Measurements from ENCODE around the gene TREX2. TPM values are rescaled to one million over a fixed set of nuclear protein-coding genes. Genes with fewer than 3 reads are reported as not detected.

Gene TREX2
- total and polyA plus RNA-seq, 10 of the 15 experiments (the other 5 are each of a cell fraction or from before 2014, with no cell fraction given) = 0.09 to 0.97 (median 0.60) TPM; not detected in 3

DNA sequence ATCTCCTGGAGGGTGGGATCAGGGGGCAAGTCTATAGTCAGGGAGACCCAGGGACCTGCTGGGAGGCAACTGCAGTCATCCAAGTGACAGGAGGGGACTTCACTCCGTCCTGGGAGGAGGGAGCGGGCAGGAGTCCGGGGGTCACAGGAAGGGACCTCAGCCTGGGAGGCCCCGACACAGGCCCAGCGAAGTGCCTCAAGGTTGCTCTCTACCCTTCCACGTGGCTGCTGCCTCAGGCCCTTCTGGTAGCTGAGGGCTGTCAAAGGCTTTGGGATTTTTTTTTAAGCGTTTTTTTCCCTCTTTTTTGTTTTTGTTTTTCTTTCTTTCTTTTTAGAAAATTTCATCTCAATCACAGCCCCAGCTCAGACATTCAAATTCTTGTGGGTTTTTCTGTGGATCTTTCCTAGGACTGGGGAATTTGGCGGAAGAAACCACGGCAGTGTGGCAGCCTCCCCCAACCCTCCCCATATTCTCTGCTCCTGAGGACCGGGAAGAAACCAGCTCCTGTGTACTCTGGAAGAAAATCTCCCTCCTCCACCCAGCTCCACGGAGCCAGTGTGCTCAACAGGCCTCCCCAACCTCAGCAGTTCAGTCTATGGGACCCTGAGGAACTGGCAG is 25.9 kb upstream of the TREX2 start:
- Histone ChIP-seq H3K79me2 (ENCODE audit: control insufficient read depth, insufficient read depth, low read length) (peaks cover 6% of the 10 kb centered on the region), H3K36me3 (ENCODE audit: control insufficient read depth in 2 of 2, insufficient read depth in 2 of 2, low read length in 1 of 2) (no peaks in the 10 kb centered on the region; a peak in 2 of 4 replicates), H2AFZ (ENCODE audit: control insufficient read depth, low read depth, low read length) (no peak overlapping the region), H4K20me1 (ENCODE audit: control insufficient read depth, insufficient read depth) (no peaks in the 10 kb centered on the region), H3K9ac (ENCODE audit: control insufficient read depth, insufficient read depth, low read length) (no peak overlapping the region), H3K27ac (ENCODE audit: control insufficient read depth, insufficient read depth) (no peak overlapping the region), H3K9me3 (replicated peaks; ENCODE audit: control insufficient read depth, insufficient read depth, low read length) (no peaks in the 10 kb centered on the region), H3K27me3 (replicated peaks in 1 of 2; ENCODE audit: control insufficient read depth in 2 of 2, insufficient read depth in 2 of 2, low read length in 1 of 2) (no peaks in the 10 kb centered on the region; a peak in 1 of 4 replicates), H3K4me3 (no peak overlapping the region), H3K4me1 (ENCODE audit: control insufficient read depth, insufficient read depth, low read length) (no peaks in the 10 kb centered on the region), H3K4me2 (ENCODE audit: control insufficient read depth, insufficient read depth) (no peak overlapping the region)
- intact Hi-C loops (cut with micrococcal nuclease; ENCODE audit: unreplicated experiment) (loop anchor here (2.0 kb wide), 1 partner anchor 35 kb away; no protein-coding TSS in a partner anchor), in situ Hi-C loops (cut with MboI) (no loop called here)
- ATAC-seq = no peak
- ChIA-PET POLR2A (no interaction called here), RAD21 (ENCODE audit: unreplicated experiment) (no interaction called here), CTCF (interaction anchor here (1.4 to 2.3 kb wide), 3 partner anchors 10 to 530 kb away, joined by 4 to 7 read pairs (median 5); no protein-coding TSS in a partner anchor), SMC1A (ENCODE audit: uncharacterized antibody, unreplicated experiment) (interaction anchor here (1.3 kb wide), 1 partner anchor 67 kb away, joined by 3 read pairs; no protein-coding TSS in a partner anchor)
- BruUV-seq (replicated peaks) = no TSS peak
- no peak for FAIRE-seq
- 61% methylated on average over 11 of the region's 11 CpGs for WGBS (ENCODE audit: insufficient coverage, insufficient replicate concordance, low lambda C conversion rate, missing lambda C conversion rate)
- DNase-seq (ENCODE audit: low read depth, low spot score) = no peak
- TF ChIP-seq SP1 (IDR thresholded peaks at IDR 0.05; ENCODE audit: low read depth, low read length) (no peak), HDAC2 (IDR thresholded peaks at IDR 0.05) (no peak), SMARCA5 (IDR thresholded peaks at IDR 0.05) (no peak), SIX5 (IDR thresholded peaks at IDR 0.05; ENCODE audit: low read depth, low read length, severe bottlenecking) (no peak), FOXM1 (IDR thresholded peaks at IDR 0.05; ENCODE audit: low read depth, low read length) (no peak), ZNF274 (IDR thresholded peaks at IDR 0.05; ENCODE audit: insufficient read depth, insufficient read length) (no peak), BCL11A (IDR thresholded peaks at IDR 0.05; ENCODE audit: low read depth, low read length) (no peak), SREBF2 (IDR thresholded peaks at IDR 0.05; ENCODE audit: low read length) (no peak)
- TF ChIP-seq, protein P1, sequence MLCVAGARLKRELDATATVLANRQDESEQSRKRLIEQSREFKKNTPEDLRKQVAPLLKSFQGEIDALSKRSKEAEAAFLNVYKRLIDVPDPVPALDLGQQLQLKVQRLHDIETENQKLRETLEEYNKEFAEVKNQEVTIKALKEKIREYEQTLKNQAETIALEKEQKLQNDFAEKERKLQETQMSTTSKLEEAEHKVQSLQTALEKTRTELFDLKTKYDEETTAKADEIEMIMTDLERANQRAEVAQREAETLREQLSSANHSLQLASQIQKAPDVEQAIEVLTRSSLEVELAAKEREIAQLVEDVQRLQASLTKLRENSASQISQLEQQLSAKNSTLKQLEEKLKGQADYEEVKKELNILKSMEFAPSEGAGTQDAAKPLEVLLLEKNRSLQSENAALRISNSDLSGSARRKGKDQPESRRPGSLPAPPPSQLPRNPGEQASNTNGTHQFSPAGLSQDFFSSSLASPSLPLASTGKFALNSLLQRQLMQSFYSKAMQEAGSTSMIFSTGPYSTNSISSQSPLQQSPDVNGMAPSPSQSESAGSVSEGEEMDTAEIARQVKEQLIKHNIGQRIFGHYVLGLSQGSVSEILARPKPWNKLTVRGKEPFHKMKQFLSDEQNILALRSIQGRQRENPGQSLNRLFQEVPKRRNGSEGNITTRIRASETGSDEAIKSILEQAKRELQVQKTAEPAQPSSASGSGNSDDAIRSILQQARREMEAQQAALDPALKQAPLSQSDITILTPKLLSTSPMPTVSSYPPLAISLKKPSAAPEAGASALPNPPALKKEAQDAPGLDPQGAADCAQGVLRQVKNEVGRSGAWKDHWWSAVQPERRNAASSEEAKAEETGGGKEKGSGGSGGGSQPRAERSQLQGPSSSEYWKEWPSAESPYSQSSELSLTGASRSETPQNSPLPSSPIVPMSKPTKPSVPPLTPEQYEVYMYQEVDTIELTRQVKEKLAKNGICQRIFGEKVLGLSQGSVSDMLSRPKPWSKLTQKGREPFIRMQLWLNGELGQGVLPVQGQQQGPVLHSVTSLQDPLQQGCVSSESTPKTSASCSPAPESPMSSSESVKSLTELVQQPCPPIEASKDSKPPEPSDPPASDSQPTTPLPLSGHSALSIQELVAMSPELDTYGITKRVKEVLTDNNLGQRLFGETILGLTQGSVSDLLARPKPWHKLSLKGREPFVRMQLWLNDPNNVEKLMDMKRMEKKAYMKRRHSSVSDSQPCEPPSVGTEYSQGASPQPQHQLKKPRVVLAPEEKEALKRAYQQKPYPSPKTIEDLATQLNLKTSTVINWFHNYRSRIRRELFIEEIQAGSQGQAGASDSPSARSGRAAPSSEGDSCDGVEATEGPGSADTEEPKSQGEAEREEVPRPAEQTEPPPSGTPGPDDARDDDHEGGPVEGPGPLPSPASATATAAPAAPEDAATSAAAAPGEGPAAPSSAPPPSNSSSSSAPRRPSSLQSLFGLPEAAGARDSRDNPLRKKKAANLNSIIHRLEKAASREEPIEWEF (IDR thresholded peaks at IDR 0.05; ENCODE audit: insufficient replicate concordance, low read depth, low read length) = no peak
- TF ChIP-seq, protein P2, sequence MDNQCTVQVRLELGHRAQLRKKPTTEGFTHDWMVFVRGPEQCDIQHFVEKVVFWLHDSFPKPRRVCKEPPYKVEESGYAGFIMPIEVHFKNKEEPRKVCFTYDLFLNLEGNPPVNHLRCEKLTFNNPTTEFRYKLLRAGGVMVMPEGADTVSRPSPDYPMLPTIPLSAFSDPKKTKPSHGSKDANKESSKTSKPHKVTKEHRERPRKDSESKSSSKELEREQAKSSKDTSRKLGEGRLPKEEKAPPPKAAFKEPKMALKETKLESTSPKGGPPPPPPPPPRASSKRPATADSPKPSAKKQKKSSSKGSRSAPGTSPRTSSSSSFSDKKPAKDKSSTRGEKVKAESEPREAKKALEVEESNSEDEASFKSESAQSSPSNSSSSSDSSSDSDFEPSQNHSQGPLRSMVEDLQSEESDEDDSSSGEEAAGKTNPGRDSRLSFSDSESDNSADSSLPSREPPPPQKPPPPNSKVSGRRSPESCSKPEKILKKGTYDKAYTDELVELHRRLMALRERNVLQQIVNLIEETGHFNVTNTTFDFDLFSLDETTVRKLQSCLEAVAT (IDR thresholded peaks at IDR 0.05) = no peak
- TF ChIP-seq, protein P3, sequence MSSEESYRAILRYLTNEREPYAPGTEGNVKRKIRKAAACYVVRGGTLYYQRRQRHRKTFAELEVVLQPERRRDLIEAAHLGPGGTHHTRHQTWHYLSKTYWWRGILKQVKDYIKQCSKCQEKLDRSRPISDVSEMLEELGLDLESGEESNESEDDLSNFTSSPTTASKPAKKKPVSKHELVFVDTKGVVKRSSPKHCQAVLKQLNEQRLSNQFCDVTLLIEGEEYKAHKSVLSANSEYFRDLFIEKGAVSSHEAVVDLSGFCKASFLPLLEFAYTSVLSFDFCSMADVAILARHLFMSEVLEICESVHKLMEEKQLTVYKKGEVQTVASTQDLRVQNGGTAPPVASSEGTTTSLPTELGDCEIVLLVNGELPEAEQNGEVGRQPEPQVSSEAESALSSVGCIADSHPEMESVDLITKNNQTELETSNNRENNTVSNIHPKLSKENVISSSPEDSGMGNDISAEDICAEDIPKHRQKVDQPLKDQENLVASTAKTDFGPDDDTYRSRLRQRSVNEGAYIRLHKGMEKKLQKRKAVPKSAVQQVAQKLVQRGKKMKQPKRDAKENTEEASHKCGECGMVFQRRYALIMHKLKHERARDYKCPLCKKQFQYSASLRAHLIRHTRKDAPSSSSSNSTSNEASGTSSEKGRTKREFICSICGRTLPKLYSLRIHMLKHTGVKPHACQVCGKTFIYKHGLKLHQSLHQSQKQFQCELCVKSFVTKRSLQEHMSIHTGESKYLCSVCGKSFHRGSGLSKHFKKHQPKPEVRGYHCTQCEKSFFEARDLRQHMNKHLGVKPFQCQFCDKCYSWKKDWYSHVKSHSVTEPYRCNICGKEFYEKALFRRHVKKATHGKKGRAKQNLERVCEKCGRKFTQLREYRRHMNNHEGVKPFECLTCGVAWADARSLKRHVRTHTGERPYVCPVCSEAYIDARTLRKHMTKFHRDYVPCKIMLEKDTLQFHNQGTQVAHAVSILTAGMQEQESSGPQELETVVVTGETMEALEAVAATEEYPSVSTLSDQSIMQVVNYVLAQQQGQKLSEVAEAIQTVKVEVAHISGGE (CRISPR knock-in tag; IDR thresholded peaks at IDR 0.05) = no peak
